ENCODE data around the gene TENM4. TPM values are rescaled to one million over a fixed set of nuclear protein-coding genes. Genes with fewer than 3 reads are reported as not detected.

Gene TENM4
- polyA plus RNA-seq, 1 of the 3 experiments (the other 2 are of a cell fraction), result 16.7 TPM

GRCh38 chr11:79119491-79120284, 321.1 kb downstream of the TENM4 start (continued):
- peak; percentile 39; the same call in 1 of the 2 replicates for TF ChIP-seq ZBTB33 (IDR thresholded peaks at IDR 0.05; ENCODE audit: borderline replicate concordance, low read depth)
- 0 out of 2 replicates have a peak, but pooled peaks have one; percentile 16 for TF ChIP-seq GATA2 (CRISPR knock-in tag; IDR thresholded peaks at IDR 0.05)
- TF ChIP-seq, protein P1, sequence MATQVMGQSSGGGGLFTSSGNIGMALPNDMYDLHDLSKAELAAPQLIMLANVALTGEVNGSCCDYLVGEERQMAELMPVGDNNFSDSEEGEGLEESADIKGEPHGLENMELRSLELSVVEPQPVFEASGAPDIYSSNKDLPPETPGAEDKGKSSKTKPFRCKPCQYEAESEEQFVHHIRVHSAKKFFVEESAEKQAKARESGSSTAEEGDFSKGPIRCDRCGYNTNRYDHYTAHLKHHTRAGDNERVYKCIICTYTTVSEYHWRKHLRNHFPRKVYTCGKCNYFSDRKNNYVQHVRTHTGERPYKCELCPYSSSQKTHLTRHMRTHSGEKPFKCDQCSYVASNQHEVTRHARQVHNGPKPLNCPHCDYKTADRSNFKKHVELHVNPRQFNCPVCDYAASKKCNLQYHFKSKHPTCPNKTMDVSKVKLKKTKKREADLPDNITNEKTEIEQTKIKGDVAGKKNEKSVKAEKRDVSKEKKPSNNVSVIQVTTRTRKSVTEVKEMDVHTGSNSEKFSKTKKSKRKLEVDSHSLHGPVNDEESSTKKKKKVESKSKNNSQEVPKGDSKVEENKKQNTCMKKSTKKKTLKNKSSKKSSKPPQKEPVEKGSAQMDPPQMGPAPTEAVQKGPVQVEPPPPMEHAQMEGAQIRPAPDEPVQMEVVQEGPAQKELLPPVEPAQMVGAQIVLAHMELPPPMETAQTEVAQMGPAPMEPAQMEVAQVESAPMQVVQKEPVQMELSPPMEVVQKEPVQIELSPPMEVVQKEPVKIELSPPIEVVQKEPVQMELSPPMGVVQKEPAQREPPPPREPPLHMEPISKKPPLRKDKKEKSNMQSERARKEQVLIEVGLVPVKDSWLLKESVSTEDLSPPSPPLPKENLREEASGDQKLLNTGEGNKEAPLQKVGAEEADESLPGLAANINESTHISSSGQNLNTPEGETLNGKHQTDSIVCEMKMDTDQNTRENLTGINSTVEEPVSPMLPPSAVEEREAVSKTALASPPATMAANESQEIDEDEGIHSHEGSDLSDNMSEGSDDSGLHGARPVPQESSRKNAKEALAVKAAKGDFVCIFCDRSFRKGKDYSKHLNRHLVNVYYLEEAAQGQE (IDR thresholded peaks at IDR 0.05; ENCODE audit: low read depth, low read length), result no peak
- TF ChIP-seq EP300 (IDR thresholded peaks at IDR 0.05; ENCODE audit: borderline replicate concordance in 1 of 2, low read depth in 1 of 2, low read length in 1 of 2), result peak; percentile 88 to 89
- TF ChIP-seq, protein P2, sequence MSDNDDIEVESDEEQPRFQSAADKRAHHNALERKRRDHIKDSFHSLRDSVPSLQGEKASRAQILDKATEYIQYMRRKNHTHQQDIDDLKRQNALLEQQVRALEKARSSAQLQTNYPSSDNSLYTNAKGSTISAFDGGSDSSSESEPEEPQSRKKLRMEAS (IDR thresholded peaks at IDR 0.05; ENCODE audit: low read depth), result no peak; the same call in 1 of the 2 replicates
- TF ChIP-seq CHD2 (IDR thresholded peaks at IDR 0.05; ENCODE audit: low read length, partially characterized antibody), result peak; percentile 81
- no peak for TF ChIP-seq EZH2phosphoT487 (IDR thresholded peaks at IDR 0.05; ENCODE audit: borderline replicate concordance, low read depth)
- peak; percentile 93 for TF ChIP-seq NFIC (IDR thresholded peaks at IDR 0.05; ENCODE audit: borderline replicate concordance)
- TF ChIP-seq TCF12 (IDR thresholded peaks at IDR 0.05), result peak; percentile 97
- peak; percentile 72 for TF ChIP-seq POLR2AphosphoS5 (IDR thresholded peaks at IDR 0.05; ENCODE audit: low read depth, low read length)
- TF ChIP-seq RAD21 (IDR thresholded peaks at IDR 0.05; ENCODE audit: low read length), result no peak; the same call in 1 of the 2 replicates
- TF ChIP-seq FOSL2 (IDR thresholded peaks at IDR 0.05; ENCODE audit: borderline replicate concordance, low read depth), result peak; percentile 2; the same call in 1 of the 2 replicates
- no peak for TF ChIP-seq ELF1 (IDR thresholded peaks at IDR 0.05)
- peak; percentile 61; the same call in 1 of the 2 replicates for TF ChIP-seq RXRA (IDR thresholded peaks at IDR 0.05; ENCODE audit: borderline replicate concordance, low read depth)
- TF ChIP-seq FOXM1 (IDR thresholded peaks at IDR 0.05; ENCODE audit: low read depth), result no peak; the same call in 1 of the 2 replicates

All from SK-N-SH (cell line).